Endometrial microvascular endothelial cells (primary cell): ENCODE results near the gene PHACTR1. TPM values are rescaled to one million over a fixed set of nuclear protein-coding genes. Genes with fewer than 3 reads are reported as not detected.

ENCODE experiments used
- in situ Hi-C: cut with HindIII; loops from 2 replicates; pipeline ENCODE4 v1.10.0; 2017; ENCODE audit warnings: low sequenced_read_pairs, low pct_unique_long_range_greater_than_20kb; ENCODE audit errors: inconsistent ontology term
- total RNA-seq: library from RNA; depleted of rRNA; stranded (reverse); fragments of >200 nt; gene quantifications from one replicate; pipeline ENCODE4 v1.2.3, GENCODE V29; 2015; ENCODE audit errors: inconsistent ontology term

Gene PHACTR1
- total RNA-seq, 1 donor from 2014 or later = 14.6 TPM

- in situ Hi-C loops = no loop called here
Observed at GRCh38 chr6:13033145-13033544, 316.6 kb downstream of the PHACTR1 start.

- in situ Hi-C loops = no loop called here
Observed at GRCh38 chr6:13034316-13034715, 317.7 kb downstream of the PHACTR1 start.

- in situ Hi-C loops = no loop called here
Observed at GRCh38 chr6:13035606-13036005, 319.0 kb downstream of the PHACTR1 start.

- in situ Hi-C loops = no loop called here
Observed at GRCh38 chr6:13038315-13038714, 321.7 kb downstream of the PHACTR1 start.

- in situ Hi-C loops = no loop called here
Observed at GRCh38 chr6:13038741-13039190, 322.2 kb downstream of the PHACTR1 start.

GRCh38 chr6:13044390-13044789 is 327.8 kb downstream of the PHACTR1 start:
- in situ Hi-C loops = no loop called here

GRCh38 chr6:13044896-13045295 is 328.3 kb downstream of the PHACTR1 start:
- in situ Hi-C loops = no loop called here

GRCh38 chr6:13045676-13046075 is 329.1 kb downstream of the PHACTR1 start:
- in situ Hi-C loops = no loop called here

- in situ Hi-C loops = no loop called here
Observed at GRCh38 chr6:13046084-13046483, 329.5 kb downstream of the PHACTR1 start.

- in situ Hi-C loops = no loop called here
Observed at GRCh38 chr6:13048113-13048512, 331.5 kb downstream of the PHACTR1 start.

- in situ Hi-C loops = no loop called here
Observed at GRCh38 chr6:13049666-13050254, 333.2 kb downstream of the PHACTR1 start.

GRCh38 chr6:13053006-13053461 is 336.5 kb downstream of the PHACTR1 start:
- in situ Hi-C loops = no loop called here

GRCh38 chr6:13058051-13058450 is 341.5 kb downstream of the PHACTR1 start:
- in situ Hi-C loops = no loop called here

- in situ Hi-C loops = no loop called here
Observed at GRCh38 chr6:13059026-13059425, 342.5 kb downstream of the PHACTR1 start.

- in situ Hi-C loops = loop anchor here (10.0 kb wide), 1 partner anchor 71 kb away; no protein-coding TSS in a partner anchor
Observed at GRCh38 chr6:13063300-13063918, 346.8 kb downstream of the PHACTR1 start.

- in situ Hi-C loops = loop anchor here (10.0 kb wide), 1 partner anchor 69 kb away; no protein-coding TSS in a partner anchor
Observed at GRCh38 chr6:13065581-13065980, 349.0 kb downstream of the PHACTR1 start.

GRCh38 chr6:13066050-13066449 is 349.5 kb downstream of the PHACTR1 start:
- in situ Hi-C loops = loop anchor here (10.0 kb wide), 1 partner anchor 69 kb away; no protein-coding TSS in a partner anchor

- in situ Hi-C loops = loop anchor here (10.0 kb wide), 1 partner anchor 68 kb away; no protein-coding TSS in a partner anchor
Observed at GRCh38 chr6:13066820-13067219, 350.3 kb downstream of the PHACTR1 start.

GRCh38 chr6:13068586-13069210 is 352.1 kb downstream of the PHACTR1 start:
- in situ Hi-C loops = loop anchor here (10.0 kb wide), 1 partner anchor 66 kb away; no protein-coding TSS in a partner anchor
